Keratinocyte (primary cell): Measurements from ENCODE around the gene FBXO3. TPM values are rescaled to one million over a fixed set of nuclear protein-coding genes. Genes with fewer than 3 reads are reported as not detected.

Experiments
- DNase-seq: peaks from one replicate; pipeline ENCODE4 v3.0.0-alpha.2; 2011; ENCODE audit warnings: low read depth, missing footprints, low spot score
- FAIRE-seq: peaks from 2 replicates; lab custom pipeline; 2011; peaks lifted over from hg19 to GRCh38; lab: Jason Lieb, UNC
- H2AFZ ChIP-seq: 2 replicates; pipeline ENCODE4 v1.6.0; 2012; ENCODE audit warnings: low read length, control low read depth, inconsistent platforms; ENCODE audit not compliant: control insufficient read depth
- H3K27ac ChIP-seq: 2 replicates; pipeline ENCODE4 v1.5.1; 2011; ENCODE audit warnings: low read length; ENCODE audit not compliant: control insufficient read depth, insufficient read depth
- H3K27me3 ChIP-seq: 3 replicates; pipeline ENCODE4 v1.6.0; 2011; ENCODE audit warnings: low read length; ENCODE audit not compliant: control insufficient read depth, insufficient read depth; ENCODE audit errors: extremely low read depth
- H3K36me3 ChIP-seq, 2 experiments: 2 replicates in 1 of 2; 3 replicates in 1 of 2; pipeline ENCODE4 v1.5.1; 2011; ENCODE audit warnings: low read length in 2 of 2, mild to moderate bottlenecking in 1 of 2; ENCODE audit not compliant: control insufficient read depth in 2 of 2, insufficient read depth in 2 of 2; ENCODE audit errors: extremely low read depth in 1 of 2
- H3K4me1 ChIP-seq: 3 replicates; pipeline ENCODE4 v1.5.1; 2011; ENCODE audit warnings: low read length; ENCODE audit not compliant: control insufficient read depth, insufficient read depth; ENCODE audit errors: extremely low read depth
- H3K4me2 ChIP-seq: 3 replicates; pipeline ENCODE4 v1.6.0; 2011; ENCODE audit warnings: low read depth, low read length; ENCODE audit not compliant: control insufficient read depth, insufficient read depth; ENCODE audit errors: extremely low read depth
- H3K4me3 ChIP-seq, 3 experiments: fragments of 200-600 bp in 1 of 3; sonication (generic) in 1 of 3; 2 replicates in 2 of 3; 3 replicates in 1 of 3; pipeline ENCODE4 v1.5.1; 2011 to 2016; ENCODE audit warnings: low read length in 3 of 3, mild to moderate bottlenecking in 3 of 3, control low read depth in 2 of 3, inconsistent platforms in 1 of 3, low read depth in 1 of 3, mixed read lengths in 1 of 3, mixed run types in 1 of 3, moderate library complexity in 1 of 3; ENCODE audit not compliant: control insufficient read depth in 2 of 3, insufficient read depth in 2 of 3; ENCODE audit errors: extremely low read depth in 1 of 3
- H3K79me2 ChIP-seq: 2 replicates; pipeline ENCODE4 v1.6.0; 2012; ENCODE audit warnings: low read length; ENCODE audit not compliant: control insufficient read depth, insufficient read depth
- H3K9ac ChIP-seq: 3 replicates; pipeline ENCODE4 v1.6.0; 2011; ENCODE audit warnings: low read length; ENCODE audit not compliant: control insufficient read depth, insufficient read depth; ENCODE audit errors: extremely low read depth
- H3K9me1 ChIP-seq: 3 replicates; pipeline ENCODE4 v1.6.0; 2011; ENCODE audit warnings: low read length; ENCODE audit not compliant: control insufficient read depth, insufficient read depth; ENCODE audit errors: extremely low read depth
- H3K9me3 ChIP-seq: 2 replicates; pipeline ENCODE4 v1.5.1; 2012; ENCODE audit warnings: low read depth, low read length; ENCODE audit not compliant: control insufficient read depth
- H4K20me1 ChIP-seq: 3 replicates; pipeline ENCODE4 v1.6.0; 2011; ENCODE audit warnings: low read length; ENCODE audit not compliant: control insufficient read depth, insufficient read depth; ENCODE audit errors: extremely low read depth
- EZH2 ChIP-seq: IDR thresholded peaks from one replicate; pipeline ENCODE4 v1.6.1; 2012; ENCODE audit warnings: inconsistent platforms, mild to moderate bottlenecking, low read length, moderate library complexity
- dilution Hi-C: fragments of 300-500 bp; cut with MboI; formaldehyde crosslinking; loops from one replicate; pipeline ENCODE4 v1.7.0; 2020; ENCODE audit warnings: low sequenced_read_pairs; ENCODE audit not compliant: extremely low pct_ligation_motif_present
- polyA plus RNA-seq, 5 experiments: library from polyadenylated mRNA; depleted of rRNA in 3 of 5; stranded (reverse) in 3 of 5; stranded (forward) in 1 of 5; unstranded in 1 of 5; fragments of >200 nt; gene quantifications; 1 replicate in 1 of 5; 2 replicates in 3 of 5; 3 replicates in 1 of 5; pipeline versions ENCODE4 v1.2.1 to v1.2.3, GENCODE V29; 2011 to 2012; ENCODE audit warnings: missing spikeins in 2 of 5, low read depth in 1 of 5, low replicate concordance in 1 of 5
- TF ChIP-seq, protein P1 (sequence below), 3 experiments: IDR thresholded peaks in 1 of 3; conservative IDR thresholded peaks in 1 of 3; optimal IDR thresholded peaks in 1 of 3; 2 replicates in 2 of 3; 3 replicates in 1 of 3; pipeline versions ENCODE3 to v1.5.1; 2011; ENCODE audit warnings: low read length in 3 of 3, mild to moderate bottlenecking in 3 of 3, moderate library complexity in 2 of 3, control low read depth in 1 of 3, inconsistent platforms in 1 of 3; ENCODE audit not compliant: insufficient read depth in 2 of 3; ENCODE audit errors: extremely low read depth in 1 of 3

The FBXO3 gene
- polyA plus RNA-seq, 1 donor (not counting 4 experiments of a cell fraction or from before 2014, with no cell fraction given): 68.6 TPM

- Histone ChIP-seq H3K9me3 (no peaks in the 10 kb centered on the region), H3K4me3 (no peak overlapping the region), H2AFZ (no peak overlapping the region), H4K20me1 (no peaks in the 10 kb centered on the region), H3K79me2 (no peaks in the 10 kb centered on the region), H3K4me1 (peaks cover 69% of the 10 kb centered on the region), H3K27me3 (no peaks in the 10 kb centered on the region), H3K4me2 (no peak overlapping the region), H3K9me1 (no peaks in the 10 kb centered on the region), H3K36me3 (peaks cover 0 to 2% of the 10 kb centered on the region in 2 experiments), H3K27ac (no peak overlapping the region), H3K9ac (no peak overlapping the region)
- DNase-seq (no peak), FAIRE-seq (no peak)
- TF ChIP-seq, protein P1, sequence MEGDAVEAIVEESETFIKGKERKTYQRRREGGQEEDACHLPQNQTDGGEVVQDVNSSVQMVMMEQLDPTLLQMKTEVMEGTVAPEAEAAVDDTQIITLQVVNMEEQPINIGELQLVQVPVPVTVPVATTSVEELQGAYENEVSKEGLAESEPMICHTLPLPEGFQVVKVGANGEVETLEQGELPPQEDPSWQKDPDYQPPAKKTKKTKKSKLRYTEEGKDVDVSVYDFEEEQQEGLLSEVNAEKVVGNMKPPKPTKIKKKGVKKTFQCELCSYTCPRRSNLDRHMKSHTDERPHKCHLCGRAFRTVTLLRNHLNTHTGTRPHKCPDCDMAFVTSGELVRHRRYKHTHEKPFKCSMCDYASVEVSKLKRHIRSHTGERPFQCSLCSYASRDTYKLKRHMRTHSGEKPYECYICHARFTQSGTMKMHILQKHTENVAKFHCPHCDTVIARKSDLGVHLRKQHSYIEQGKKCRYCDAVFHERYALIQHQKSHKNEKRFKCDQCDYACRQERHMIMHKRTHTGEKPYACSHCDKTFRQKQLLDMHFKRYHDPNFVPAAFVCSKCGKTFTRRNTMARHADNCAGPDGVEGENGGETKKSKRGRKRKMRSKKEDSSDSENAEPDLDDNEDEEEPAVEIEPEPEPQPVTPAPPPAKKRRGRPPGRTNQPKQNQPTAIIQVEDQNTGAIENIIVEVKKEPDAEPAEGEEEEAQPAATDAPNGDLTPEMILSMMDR (optimal IDR thresholded peaks at IDR 0.05 in 1 of 3, IDR thresholded peaks at IDR 0.05 in 1 of 3, conservative IDR thresholded peaks at IDR 0.05 in 1 of 3; ENCODE audit: extremely low read depth in 1 of 3, insufficient read depth in 2 of 3, low read length in 3 of 3): no peak
- no peak for TF ChIP-seq EZH2
- dilution Hi-C loops: no loop called here
Observed at GRCh38 chr11:33697997-33698396, 76.3 kb downstream of the FBXO3 start.

- no peaks in the 10 kb centered on the region for H3K79me2 ChIP-seq
- H3K9me1 ChIP-seq: no peaks in the 10 kb centered on the region
- no peaks in the 10 kb centered on the region for H3K27me3 ChIP-seq
- H3K36me3 ChIP-seq: peaks cover 0 to 2% of the 10 kb centered on the region in 2 experiments
- H2AFZ ChIP-seq: no peak overlapping the region
- no peak overlapping the region for H3K4me3 ChIP-seq
- no peaks in the 10 kb centered on the region for H3K9me3 ChIP-seq
- peaks cover 69% of the 10 kb centered on the region for H3K4me1 ChIP-seq
- DNase-seq (no peak), FAIRE-seq (peak; percentile 79)
- peak overlapping the region; percentile 22 for H3K27ac ChIP-seq
- dilution Hi-C loops: no loop called here
- TF ChIP-seq, protein P1 (optimal IDR thresholded peaks at IDR 0.05 in 1 of 3, IDR thresholded peaks at IDR 0.05 in 1 of 3, conservative IDR thresholded peaks at IDR 0.05 in 1 of 3; ENCODE audit: extremely low read depth in 1 of 3, insufficient read depth in 2 of 3, low read length in 3 of 3): no peak
- no peak for TF ChIP-seq EZH2
- no peak overlapping the region for H3K9ac ChIP-seq
- H3K4me2 ChIP-seq: peak overlapping the region; percentile 47
- no peaks in the 10 kb centered on the region for H4K20me1 ChIP-seq
Observed at GRCh38 chr11:33696931-33697638, 77.2 kb downstream of the FBXO3 start.
